ENCODE measurements around the gene DNAJC9.

GRCh38 chr10:73253225-73253555 lies 6.1 kb upstream of the DNAJC9 start:
- TF ChIP-seq ZNF221 (tag by site-specific recombination; IDR thresholded peaks at IDR 0.05; ENCODE audit: borderline replicate concordance): no peak
- no peak for TF ChIP-seq ZNF175 (tag by site-specific recombination; IDR thresholded peaks at IDR 0.05)
- TF ChIP-seq CTCF (tag by site-specific recombination; IDR thresholded peaks at IDR 0.05): peak; percentile 30; the same call in 1 of the 2 replicates
